Stimulated activated CD8-positive, alpha-beta memory T cell treated with anti-CD3 and anti-CD28 coated beads, Interleukin-4, amount 100 ng/mL, for 48 hours (primary cell): ENCODE results near the gene ALDH1A1.
"Not testable (repeated sequence)": the region's sequence is repeated elsewhere in the genome, so short reads cannot be mapped to it uniquely, and the experiment has no call there.

Experiments
- DNase-seq: peaks from one replicate; pipeline ENCODE4 v3.0.0-alpha.2; 2020

ALDH1A1 gene

DNA sequence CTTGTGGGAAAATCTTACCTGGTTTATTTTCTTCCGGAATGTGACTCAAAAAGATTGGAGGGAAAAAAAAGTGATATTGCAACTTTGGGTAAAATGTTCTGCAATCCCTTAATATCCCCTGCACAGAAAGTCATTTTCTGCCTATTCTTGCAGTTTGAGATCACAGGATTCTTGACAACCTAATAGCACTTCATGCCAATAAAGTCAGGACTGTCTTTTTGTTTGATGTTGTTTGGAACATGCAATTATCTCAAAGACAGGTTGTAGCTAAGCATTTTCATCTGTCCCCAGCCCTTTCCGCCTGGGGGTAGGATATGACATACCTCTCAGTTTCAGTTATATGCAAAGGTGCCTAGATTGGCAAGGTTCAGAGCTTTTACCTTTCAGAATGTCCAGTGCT is 63.9 kb downstream of the ALDH1A1 start:
- DNase-seq = no peak

- DNase-seq = no peak
Measured at GRCh38 chr9:72888067-72888466, 64.8 kb downstream of the ALDH1A1 start.

- no peak for DNase-seq
Measured at GRCh38 chr9:72886386-72886785, 66.5 kb downstream of the ALDH1A1 start.

GRCh38 chr9:72884508-72884907 is 68.3 kb downstream of the ALDH1A1 start:
- no peak for DNase-seq

DNA sequence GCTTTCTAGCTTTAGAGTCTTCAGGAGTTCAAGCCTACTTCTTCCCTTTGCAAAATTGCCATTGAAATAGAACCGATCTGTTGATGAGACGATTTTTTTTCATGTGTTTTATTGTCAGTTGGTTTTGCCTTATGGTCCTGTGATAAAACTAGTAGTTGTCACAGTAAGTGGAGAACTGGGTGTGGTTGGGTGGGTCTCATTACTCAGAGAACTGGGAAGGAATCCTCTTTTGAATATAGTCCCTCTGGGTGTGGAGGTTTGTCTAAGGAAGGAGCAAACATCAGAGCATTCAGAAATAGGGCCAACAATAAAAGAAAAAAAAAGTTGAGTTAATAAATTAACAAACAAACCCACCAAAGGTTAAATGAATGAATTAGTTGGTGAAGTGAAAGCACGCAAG is 69.0 kb downstream of the ALDH1A1 start:
- no peak for DNase-seq

- DNase-seq = no peak
Measured at GRCh38 chr9:72882117-72882775, 70.6 kb downstream of the ALDH1A1 start.

GRCh38 chr9:72880821-72881220 is 72.0 kb downstream of the ALDH1A1 start:
- no peak for DNase-seq

GRCh38 chr9:72875221-72875620 is 77.6 kb downstream of the ALDH1A1 start:
- DNase-seq = no peak

GRCh38 chr9:72874344-72874743 is 78.5 kb downstream of the ALDH1A1 start:
- DNase-seq = no peak

DNA sequence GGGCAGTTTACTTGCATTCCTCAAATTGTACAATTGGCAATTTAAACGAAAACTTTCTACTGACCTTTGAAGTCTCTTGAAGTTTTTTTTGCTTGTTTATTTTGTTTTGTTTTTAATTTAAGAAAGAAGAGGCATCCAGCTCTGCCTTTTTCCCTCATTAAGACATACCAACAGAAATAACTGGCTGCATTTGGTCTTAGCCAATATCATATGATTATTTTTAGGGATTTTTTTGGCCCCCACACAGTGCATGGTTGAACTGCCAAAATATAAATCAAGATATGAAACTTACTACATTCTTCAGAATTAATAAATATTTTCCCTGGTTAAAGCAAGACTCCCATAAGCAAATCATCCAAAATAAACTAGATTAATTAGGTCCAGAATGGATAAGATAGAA is 79.4 kb downstream of the ALDH1A1 start:
- no peak for DNase-seq

- DNase-seq = no peak
Measured at GRCh38 chr9:72872718-72873117, 80.1 kb downstream of the ALDH1A1 start.

- DNase-seq = no peak
Measured at GRCh38 chr9:72871685-72872084, 81.2 kb downstream of the ALDH1A1 start.

- no peak for DNase-seq
Measured at GRCh38 chr9:72864327-72864726, 88.5 kb downstream of the ALDH1A1 start.

- DNase-seq = no peak
Measured at GRCh38 chr9:72863456-72864094, 89.3 kb downstream of the ALDH1A1 start.

- not testable (repeated sequence) for DNase-seq
Measured at GRCh38 chr9:72862788-72863187, 90.1 kb downstream of the ALDH1A1 start.

GRCh38 chr9:72858089-72858912 is 94.6 kb downstream of the ALDH1A1 start:
- DNase-seq = no peak

DNA sequence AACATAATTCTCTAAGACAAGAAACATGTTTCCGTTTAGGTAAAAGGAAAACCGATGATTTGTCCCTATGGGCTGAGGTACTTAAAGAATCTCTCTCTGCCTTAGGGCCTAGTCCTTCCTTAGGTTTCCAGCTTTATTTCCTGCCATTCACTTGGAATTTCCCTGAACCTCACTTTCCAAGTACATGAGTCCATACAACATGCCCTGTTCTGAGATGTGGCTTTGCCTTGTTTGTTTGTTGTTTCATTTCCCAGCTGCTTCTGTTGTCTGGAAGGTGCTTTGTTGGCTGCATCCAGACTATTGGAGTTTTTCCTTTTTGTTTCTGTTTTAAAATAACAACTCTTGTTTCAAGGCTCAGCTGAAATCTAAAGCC is 95.2 kb downstream of the ALDH1A1 start:
- DNase-seq = no peak

DNA sequence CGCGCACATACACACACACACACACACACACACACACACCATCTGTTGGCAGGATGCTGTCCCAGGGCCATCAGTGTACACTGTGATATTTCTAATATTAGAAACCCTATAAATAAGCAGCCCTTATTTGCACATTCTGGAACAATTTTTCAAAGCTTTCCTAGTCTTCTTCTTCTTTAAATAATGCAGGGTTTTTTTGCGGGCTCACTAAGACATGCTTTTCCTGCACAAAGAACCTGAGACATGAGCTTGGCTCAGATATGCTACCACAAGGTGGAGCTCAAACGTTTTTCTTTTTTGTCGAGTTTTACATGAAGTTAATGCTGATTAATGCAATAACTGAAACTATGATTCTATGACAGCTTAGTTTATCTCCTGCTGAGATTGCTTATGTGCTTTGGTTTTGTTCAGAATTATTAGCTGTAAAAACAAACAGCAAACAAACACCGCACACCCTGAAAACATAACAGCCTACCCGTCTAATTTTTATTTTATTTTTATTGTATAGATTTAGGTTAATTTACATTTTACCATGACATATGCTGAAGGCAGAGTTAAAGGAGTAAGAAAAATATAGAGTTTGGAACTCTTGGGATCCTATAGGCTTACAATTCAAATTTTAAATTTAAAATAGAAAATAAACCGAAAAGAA is 95.8 kb downstream of the ALDH1A1 start:
- no peak for DNase-seq

- DNase-seq = no peak
Measured at GRCh38 chr9:72855890-72856523, 96.8 kb downstream of the ALDH1A1 start.

- DNase-seq = no peak
Measured at GRCh38 chr9:72855321-72855720, 97.5 kb downstream of the ALDH1A1 start.
